Activated CD8-positive, alpha-beta memory T cell treated with anti-CD3 and anti-CD28 coated beads, Interleukin-2, amount 50 U/mL, for 24 hours (primary cell): Measurements from ENCODE around the gene FHAD1.
A peak's percentile ranks its signal among the peaks of the same experiment; 100 is the strongest.

Source experiments
- DNase-seq: peaks from one replicate; pipeline ENCODE4 v3.0.0-alpha.2; 2020; ENCODE audit errors: extremely low read depth

Gene FHAD1

DNA sequence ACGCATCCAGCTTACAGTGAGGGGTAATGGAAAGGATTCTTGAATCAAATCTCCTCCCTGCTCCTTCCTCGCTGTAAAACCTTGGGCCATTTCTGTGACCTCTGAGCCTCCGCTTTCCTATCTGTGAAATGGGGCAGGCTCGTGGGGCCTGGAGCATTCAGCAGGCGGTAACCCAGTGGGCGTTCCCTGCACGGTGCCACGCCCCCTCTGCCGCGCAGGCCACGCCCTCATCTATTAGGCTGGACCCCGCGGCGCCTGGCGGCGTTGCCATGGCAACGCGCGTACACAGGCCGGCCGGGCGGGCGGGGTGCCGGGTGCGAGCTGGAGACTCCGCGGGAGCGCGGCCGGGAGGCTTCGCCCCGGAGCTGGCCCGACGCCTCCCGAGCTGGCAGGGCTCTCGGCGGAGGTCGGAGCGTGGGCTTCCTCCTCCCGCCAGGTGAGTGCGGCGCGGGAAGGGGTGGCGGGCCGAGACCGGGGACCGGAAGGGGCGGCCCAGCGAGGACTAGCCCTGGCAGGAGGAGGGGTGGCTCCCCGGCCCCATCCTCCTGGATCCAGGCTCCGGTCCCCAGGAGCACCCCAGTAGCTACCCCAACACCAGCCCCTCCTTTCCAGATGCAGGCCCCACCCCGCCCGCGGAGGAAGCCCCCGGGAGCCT, at the start of gene FHAD1:
Gene FHAD1 (plus strand): TSS at position 264 of the 655 bp plus-strand sequence. CDS start 4,562 bp downstream, outside the sequence.
- peak; percentile 7 for DNase-seq

DNA sequence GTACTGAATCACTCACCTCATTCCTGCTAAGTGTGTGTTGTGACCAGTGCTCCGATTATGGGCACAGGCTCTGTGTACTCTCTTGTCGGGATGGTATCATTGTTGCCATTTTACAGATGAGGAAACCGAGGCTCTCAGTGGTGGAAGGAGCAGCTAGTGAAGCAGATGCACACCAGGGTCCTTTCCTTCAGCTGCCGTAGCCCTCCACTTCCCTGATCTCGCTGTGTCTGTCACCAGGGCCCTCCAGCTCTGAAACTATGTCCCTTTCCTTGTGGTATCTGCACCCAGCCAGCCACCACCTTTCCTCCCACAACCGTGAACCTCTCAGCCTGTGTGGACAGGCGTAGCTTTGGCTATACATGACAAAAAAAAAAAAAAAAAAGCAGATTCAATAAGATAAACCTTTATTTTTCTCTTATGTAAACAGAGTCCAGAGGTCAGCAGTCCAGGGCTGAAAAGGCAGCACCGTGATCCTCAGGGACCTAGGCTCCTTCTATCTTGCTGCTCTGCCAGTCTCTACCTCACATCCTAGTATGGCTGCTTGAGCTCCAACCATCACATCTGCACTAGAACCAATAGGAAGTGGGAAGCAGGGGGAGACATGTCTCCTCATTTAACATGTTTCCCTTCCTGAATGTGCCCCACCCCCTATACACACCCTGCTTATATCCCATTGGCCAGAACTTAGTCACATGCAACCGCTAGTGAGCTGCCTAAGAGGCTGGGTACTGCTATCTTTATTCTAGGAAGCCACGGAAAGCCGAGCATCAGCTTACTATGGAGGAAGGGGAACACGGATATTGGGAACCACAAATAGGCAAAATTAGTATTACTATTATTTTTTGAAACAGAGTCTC, 49.2 kb upstream of the FHAD1 start:
- DNase-seq: no peak

GRCh38 chr1:15198684-15199083, 48.3 kb upstream of the FHAD1 start:
- DNase-seq: no peak

DNA sequence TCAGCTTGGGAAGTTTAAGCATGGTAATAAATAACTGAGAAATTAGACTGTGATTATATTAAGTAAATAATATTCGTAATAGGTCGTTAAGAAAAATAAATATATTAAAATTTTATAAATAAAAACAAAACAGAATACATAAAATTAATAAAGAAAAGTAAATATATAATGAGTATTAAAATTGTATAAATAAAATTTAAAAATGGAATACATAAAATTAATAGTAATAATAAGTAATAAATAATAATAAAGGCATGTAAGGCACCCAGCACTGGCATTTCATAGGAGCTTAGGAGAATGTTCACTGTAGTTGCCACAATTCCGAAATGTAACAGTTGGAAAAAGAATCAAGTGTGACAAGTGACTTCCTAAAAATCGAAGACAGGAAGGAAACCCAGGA, 45.8 kb upstream of the FHAD1 start:
- DNase-seq: no peak

DNA sequence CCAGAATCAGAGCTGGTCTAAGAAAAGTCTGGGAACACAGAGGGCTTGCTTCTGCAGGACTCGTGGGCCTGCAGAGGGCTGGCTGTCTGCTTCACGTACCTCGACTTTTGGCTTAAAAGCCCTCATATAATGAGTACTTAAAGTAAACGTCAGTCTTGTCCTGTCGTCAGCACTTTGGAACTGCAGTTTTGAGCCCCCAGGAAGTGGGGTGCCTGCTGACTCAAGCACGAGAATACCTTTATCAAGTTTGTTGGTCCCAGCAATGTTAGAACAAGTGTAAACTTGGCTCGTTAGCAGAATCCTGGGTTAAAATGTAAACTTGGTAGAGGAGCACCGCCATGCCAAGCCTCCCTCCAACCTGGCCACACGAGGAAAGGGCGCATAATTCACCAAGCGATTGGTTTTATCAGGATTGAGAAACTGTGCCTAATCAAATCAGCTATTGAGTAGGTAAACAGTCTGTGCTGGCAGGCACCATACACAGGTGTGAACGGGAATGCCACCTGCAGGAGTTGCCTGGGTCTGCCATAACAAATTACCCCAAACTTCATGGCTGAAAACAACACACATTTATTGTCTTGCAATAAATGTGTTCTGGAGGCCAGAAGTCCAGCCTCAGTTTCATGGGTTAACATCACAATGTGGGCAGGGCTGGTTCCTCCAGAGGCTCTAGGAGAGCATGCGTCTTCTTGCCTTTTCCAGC, 45.0 kb upstream of the FHAD1 start:
- no peak for DNase-seq

DNA sequence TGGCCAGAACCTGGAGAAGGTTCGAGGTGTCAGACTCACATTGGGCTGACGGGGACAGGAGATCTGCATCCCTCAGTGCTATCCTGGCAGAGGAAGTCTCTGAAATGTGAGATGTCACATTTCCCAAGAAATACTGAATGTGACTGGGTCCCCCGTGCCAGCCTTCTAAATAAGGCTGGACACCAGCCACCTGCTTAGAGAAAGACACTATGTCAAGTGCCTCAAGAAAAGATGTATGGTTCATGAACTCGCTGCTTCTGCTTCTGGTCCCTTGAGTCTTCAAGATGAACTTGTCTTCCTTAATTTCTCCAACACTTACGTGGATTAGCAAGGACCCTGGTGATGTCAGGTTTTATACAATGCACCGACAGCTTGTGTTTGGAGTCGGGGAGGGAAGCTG, 42.1 kb upstream of the FHAD1 start:
- no peak for DNase-seq

DNA sequence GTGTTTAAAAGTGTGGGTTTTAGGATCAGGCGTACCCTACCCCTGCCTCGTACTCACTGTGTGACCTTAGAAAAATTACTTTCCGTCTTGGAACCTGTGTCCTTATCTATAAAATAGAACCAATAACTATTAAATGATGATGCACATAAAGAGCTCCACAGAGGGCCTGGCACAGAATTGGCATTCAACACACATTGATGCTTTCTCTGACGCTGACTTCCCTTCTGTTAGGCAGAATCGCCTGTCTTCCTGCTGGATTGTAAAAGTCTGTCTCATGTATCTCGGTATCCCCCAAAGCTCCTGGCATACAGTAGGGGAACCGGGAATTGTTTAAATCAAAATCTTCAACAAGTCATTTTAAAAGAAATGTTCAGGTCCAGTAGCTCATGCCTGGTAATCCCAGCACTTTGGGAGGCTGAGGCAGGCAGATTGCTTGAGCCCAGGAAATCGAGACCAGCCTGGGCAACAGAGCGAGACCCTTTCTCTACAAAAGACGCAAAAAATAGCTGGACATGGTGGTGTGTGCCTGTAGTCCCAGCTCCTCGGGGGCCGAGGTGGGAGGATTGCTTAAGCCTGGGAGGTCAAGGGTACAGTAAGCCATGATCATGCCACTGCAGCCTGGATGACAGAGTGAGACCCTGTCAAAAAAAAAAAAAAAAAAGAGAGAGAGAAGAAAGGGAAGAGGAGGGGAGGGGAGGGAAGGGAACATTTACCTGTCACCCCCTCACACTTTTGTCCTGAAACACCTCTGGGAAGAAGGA, 41.3 kb upstream of the FHAD1 start:
- no peak for DNase-seq

DNA sequence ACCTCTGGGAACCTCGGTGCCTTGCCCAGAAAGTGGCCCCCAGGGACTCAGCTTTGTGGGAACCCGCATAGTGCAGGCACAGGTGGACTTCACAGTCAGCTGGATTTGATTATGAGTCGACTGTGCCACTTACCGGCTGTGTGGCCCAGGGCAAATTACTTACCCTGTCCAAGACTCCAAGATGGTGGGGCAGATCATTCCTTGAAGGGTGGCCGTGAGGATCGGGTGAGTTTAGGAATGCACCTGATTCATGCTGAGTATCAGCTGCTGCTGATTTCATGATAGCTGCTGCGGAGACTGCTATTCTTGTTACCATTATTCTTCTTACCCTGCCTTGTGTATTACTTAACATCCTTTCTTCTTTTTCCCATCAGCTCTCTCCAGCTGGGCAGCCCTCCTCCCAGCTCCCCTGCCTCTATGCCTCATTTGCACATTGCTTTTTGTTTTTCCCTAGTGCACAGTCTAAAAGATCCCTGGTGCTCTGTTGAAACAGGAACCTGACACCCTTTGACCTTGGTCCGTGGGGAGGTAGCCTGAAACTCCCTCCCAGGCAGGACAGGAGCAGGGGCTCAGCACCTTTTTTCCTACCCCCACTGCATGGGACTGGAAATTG, 40.5 kb upstream of the FHAD1 start:
- DNase-seq: no peak

DNA sequence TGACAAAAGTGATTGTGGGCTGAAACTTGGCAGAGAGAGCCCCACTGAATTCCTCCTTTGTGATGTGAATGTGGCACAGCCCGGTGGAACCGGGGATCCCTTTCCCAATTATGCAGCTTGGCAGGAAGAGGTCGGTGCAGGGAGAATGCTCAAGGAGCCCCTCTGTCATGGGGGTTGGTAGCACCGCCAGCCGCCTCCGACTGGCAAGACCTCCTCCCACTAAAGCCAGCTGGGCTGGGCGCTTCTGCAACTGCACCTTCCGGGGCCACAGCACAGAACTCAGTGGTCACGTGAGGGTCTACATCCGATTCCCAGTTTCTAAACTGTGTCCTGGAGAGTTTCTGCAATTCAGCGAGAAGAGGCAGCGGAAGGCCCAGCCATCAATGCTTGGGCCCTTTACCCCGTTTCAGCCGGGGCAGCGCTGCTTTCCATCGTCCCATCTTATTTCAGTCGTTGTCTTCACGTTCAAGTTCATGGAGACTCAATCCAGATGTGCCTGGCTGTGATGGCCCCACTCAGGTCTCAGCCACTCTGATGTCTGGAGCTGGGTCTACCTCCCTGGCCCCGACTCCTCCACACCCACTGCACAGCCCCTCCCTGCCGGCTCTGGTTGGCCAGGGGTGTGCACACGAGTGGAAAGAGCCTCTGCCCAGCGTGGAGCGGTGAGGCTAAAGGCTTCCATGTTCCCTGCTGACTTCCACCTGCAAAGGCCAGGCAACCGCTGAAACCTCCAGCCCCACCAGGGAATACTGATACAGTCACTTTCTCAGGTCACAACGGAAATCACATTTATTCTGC, 39.8 kb upstream of the FHAD1 start:
- no peak for DNase-seq

- DNase-seq: no peak
Observed at GRCh38 chr1:15207829-15208429, 39.1 kb upstream of the FHAD1 start.

DNA sequence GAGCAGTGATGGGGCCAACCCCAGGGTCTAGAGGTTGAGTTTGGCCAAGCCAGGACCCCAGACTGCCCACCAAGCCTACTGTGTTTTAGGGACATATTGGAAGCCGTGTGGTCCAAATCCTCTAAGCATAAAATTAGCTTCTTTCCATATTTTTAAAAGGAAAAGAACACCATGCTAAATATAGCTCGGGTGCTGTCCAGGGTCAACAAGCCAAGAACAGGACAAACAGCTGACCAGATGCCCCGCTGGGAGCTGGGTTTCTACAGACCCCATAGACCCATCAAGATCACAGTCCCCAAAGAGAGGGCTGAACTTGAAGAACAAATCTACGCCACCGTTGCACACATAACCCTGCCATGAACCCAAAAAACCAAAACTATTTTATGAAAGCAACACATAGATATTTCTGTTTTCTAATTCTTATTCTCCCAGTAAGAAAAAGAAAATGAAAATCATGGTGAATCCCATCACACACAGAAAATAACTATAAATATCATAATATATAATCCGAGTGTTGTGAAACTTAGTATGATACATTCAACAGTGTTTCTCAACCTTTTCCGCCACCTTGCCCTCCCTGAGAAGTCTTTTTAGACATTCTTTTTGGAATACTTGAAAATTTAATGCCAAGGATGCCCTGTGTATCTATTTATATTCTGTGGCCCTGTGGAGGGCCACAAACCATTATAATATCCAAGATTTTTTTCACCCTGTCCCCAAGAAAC, 36.2 kb upstream of the FHAD1 start:
- DNase-seq: no peak

GRCh38 chr1:15211424-15211823, 35.6 kb upstream of the FHAD1 start:
- no peak for DNase-seq

- DNase-seq: no peak
Observed at GRCh38 chr1:15212216-15212953, 34.6 kb upstream of the FHAD1 start.

GRCh38 chr1:15212954-15213291, 34.1 kb upstream of the FHAD1 start:
- no peak for DNase-seq

GRCh38 chr1:15213341-15213821, 33.6 kb upstream of the FHAD1 start:
- DNase-seq: no peak

GRCh38 chr1:15214527-15214926, 32.5 kb upstream of the FHAD1 start:
- DNase-seq: no peak

GRCh38 chr1:15215116-15215515, 31.9 kb upstream of the FHAD1 start:
- DNase-seq: no peak

DNA sequence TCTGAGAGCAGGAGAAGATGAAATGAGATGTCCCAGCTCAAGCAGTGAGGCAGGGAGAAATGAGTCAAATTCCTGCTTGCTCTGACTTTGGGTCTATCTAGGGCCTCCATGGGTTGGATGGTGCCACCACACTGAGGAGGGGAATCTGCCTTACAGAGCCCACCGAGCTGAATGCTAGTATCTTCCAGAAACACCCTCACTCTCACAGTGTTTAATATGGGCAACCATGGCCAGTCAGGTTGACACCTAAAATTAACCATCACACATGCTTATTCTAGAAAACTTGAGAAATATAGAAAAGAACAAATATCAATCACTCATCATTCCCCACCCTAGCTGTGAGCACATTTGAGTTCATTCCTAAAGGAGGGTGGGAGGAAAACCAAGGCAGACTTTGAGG, 29.4 kb upstream of the FHAD1 start:
- DNase-seq: no peak
